BE2C (cell line): ENCODE data around the gene SLC25A19.

ENCODE experiments used
- DNase-seq: peaks from one replicate; pipeline ENCODE4 v3.0.0-alpha.2; 2020
- H3K27me3 ChIP-seq: fragments of 250-450 bp; sonication (Bioruptor Pico); 2 replicates; pipeline ENCODE4 v1.5.1; 2020; ENCODE audit warnings: mild to moderate bottlenecking
- H3K36me3 ChIP-seq: fragments of 250-450 bp; sonication (Bioruptor Pico); 2 replicates; pipeline ENCODE4 v1.5.1; 2020; ENCODE audit warnings: mild to moderate bottlenecking
- H3K4me1 ChIP-seq: fragments of 250-450 bp; sonication (Bioruptor Pico); 2 replicates; pipeline ENCODE4 v1.5.1; 2020
- H3K4me3 ChIP-seq: 2 replicates; pipeline ENCODE4 v1.5.1; 2011; ENCODE audit warnings: low read depth, low read length
- H3K9me3 ChIP-seq: fragments of 250-450 bp; sonication (Bioruptor Pico); 2 replicates; pipeline ENCODE4 v1.5.1; 2020
- CTCF ChIP-seq: IDR thresholded peaks from 2 replicates; pipeline ENCODE4 v1.5.1; 2012; ENCODE audit warnings: mild to moderate bottlenecking, low read depth, low read length

The SLC25A19 gene

GRCh38 chr17:75318615-75319222 is 29.5 kb upstream of the SLC25A19 start:
- DNase-seq, result no peak
- no peak for TF ChIP-seq CTCF
- Histone ChIP-seq H3K4me3 (no peak overlapping the region), H3K36me3 (peaks cover 27% of the 10 kb centered on the region), H3K9me3 (no peaks in the 10 kb centered on the region), H3K4me1 (no peaks in the 10 kb centered on the region), H3K27me3 (no peaks in the 10 kb centered on the region)

- H3K4me3 ChIP-seq, result no peak overlapping the region
- no peaks in the 10 kb centered on the region for H3K4me1 ChIP-seq
- no peak for DNase-seq
- peaks cover 27% of the 10 kb centered on the region for H3K36me3 ChIP-seq
- no peak for TF ChIP-seq CTCF
- no peaks in the 10 kb centered on the region for H3K9me3 ChIP-seq
- no peaks in the 10 kb centered on the region for H3K27me3 ChIP-seq
These were observed 29.0 kb upstream of the SLC25A19 start for GRCh38 chr17:75318211-75318610.

- no peak for TF ChIP-seq CTCF
- DNase-seq, result no peak
- H3K9me3 ChIP-seq, result no peaks in the 10 kb centered on the region
- peaks cover 26% of the 10 kb centered on the region for H3K36me3 ChIP-seq
- no peaks in the 10 kb centered on the region for H3K4me1 ChIP-seq
- H3K4me3 ChIP-seq, result no peak overlapping the region
- no peaks in the 10 kb centered on the region for H3K27me3 ChIP-seq
These were observed 28.4 kb upstream of the SLC25A19 start for GRCh38 chr17:75317671-75318070.

GRCh38 chr17:75316253-75316652 is 27.0 kb upstream of the SLC25A19 start:
- Histone ChIP-seq H3K4me1 (no peaks in the 10 kb centered on the region), H3K36me3 (peaks cover 15% of the 10 kb centered on the region), H3K4me3 (no peak overlapping the region), H3K9me3 (no peaks in the 10 kb centered on the region), H3K27me3 (no peaks in the 10 kb centered on the region)
- no peak for DNase-seq
- no peak for TF ChIP-seq CTCF

- TF ChIP-seq CTCF, result no peak
- DNase-seq, result no peak
- H3K9me3 ChIP-seq, result no peaks in the 10 kb centered on the region
- H3K4me1 ChIP-seq, result no peaks in the 10 kb centered on the region
- no peaks in the 10 kb centered on the region for H3K27me3 ChIP-seq
- peaks cover 13% of the 10 kb centered on the region for H3K36me3 ChIP-seq
- H3K4me3 ChIP-seq, result no peak overlapping the region
These were observed 26.5 kb upstream of the SLC25A19 start for GRCh38 chr17:75315541-75316243.

GRCh38 chr17:75313941-75314551 is 24.8 kb upstream of the SLC25A19 start:
- no peak for TF ChIP-seq CTCF
- no peaks in the 10 kb centered on the region for H3K4me1 ChIP-seq
- H3K36me3 ChIP-seq, result peaks cover 7% of the 10 kb centered on the region; the same call in 1 of the 2 replicates
- H3K27me3 ChIP-seq, result no peaks in the 10 kb centered on the region
- H3K4me3 ChIP-seq, result no peak overlapping the region
- H3K9me3 ChIP-seq, result no peaks in the 10 kb centered on the region
- no peak for DNase-seq
